HG03196 (cell line): ENCODE data around the gene PICK1.
"Not testable (repeated sequence)": the region's sequence is repeated elsewhere in the genome, so short reads cannot be mapped to it uniquely, and the experiment has no call there.

Source experiments
- ATAC-seq: cut with Tn5 transposase; IDR thresholded peaks from one replicate; pipeline ENCODE4 v1.9.1; 2021; ENCODE audit not compliant: unreplicated experiment

The PICK1 gene

DNA sequence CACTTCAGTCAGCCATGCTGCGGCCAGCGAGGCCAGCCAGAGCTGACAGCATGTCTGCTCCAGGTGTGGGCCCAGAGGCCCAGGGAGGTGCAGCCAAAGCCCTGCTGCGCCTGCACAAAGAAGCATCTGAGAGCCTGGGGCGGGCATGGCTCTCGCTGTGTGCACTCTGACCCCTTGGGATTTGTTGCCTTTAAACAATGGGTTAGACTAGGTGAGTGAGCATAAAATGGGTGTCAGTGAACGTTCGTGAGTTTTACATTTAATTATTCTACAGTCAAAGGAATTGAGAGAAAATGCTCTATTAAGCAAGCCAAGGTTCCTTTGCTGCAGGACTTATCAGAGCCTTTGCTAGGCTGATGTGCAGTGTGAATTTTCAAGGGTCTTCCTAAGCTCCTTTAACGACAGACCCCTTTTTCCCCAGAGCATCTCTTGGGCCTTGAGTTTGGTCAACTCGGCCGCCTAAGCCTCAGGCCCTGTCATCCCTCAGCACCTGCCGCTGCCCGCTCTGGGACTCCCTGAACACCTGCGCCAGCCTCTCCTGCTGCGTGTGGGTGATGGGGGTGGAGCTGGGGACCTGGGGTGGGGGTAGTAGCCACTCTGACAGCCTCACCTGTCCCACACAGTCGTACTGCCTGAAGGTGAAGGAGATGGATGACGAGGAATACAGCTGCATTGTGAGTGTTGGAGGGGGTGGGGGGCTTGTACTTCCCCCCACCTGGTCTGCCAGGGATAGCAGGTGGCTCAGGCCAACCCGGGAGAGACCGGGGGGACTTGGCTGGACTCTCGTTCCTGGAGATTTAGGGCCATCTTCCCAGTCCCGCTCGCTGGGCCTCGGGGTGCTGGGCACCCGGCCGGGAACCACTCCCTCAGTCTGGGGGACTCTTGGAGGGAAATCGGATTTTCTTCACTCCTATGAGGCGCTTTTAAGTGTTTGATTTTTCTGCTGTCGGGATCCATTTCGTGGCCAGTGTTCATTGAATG lies 16.2 kb downstream of the PICK1 start:
- no peak for ATAC-seq

DNA sequence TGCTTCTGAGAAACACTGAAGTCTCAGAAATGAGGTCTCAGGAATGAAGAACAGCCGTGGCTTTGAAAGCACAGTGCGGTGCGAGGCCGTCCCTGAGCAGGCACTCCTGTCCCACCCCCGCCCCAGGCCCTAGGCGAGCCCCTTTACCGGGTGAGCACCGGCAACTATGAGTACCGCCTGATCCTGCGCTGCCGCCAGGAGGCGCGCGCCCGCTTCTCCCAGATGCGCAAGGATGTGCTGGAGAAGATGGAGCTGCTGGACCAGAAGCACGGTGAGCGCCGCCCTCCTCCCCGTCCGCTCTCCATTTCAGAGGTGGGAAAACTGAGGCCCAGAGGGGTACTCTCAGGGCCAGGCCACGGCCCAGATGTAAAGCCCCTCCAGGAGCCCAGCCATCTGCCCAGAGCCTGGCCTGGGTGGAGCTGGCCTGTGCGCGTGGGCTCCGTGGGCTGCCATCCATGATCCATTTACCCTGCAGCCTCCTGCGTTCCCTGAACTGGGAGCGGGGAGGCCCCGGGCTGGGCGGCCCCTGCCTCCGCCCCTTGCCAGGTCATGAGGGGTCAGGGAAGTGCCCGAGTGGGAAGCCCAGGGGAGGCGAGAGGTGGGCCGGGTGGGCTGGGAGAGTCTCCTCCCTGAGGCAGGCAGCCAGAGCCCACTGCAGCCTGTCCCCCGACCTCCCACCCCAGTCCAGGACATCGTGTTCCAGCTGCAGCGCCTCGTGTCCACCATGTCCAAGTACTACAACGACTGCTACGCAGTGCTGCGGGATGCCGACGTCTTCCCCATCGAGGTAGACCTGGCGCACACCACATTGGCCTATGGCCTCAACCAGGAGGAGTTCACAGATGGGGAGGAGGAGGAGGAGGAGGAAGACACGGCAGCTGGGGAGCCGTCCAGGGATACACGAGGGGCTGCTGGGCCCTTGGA lies 17.2 kb downstream of the PICK1 start:
- ATAC-seq, result no peak

DNA sequence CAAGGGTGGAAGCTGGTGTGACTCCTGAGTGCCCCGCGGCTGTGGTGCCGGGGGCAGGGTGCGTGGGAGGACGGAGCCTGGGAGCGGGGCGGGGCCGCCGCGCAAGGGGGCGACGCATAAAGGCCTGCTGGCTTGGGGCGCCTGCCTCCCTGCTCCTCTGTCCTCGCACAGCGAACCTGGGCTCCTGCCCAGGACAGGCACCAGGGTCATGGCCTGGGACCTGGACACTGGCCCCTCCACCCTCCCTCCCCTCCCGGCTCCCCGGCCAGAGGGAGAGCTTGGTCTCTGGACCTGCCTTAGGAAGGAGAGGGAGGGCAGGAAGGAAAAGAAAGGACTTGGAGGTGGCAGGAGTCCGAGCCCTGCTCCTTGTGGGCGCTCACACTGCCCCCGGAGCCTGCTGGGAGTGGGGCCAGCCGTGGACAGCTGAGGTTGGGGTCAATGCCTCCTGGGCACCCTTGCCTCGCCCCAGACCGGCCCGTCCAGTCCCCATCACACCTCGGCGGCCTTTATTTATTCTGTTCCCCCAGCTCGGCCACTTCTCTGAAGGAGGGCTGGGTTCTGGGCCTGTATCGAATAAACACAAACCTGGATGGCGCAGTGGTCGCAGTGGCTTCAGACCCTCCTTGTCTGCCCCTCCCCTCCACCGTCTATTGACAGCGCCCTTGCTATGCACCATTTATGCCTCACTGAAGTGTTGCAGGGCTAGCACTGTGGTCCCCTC lies 18.1 kb downstream of the PICK1 start:
- ATAC-seq, result no peak

DNA sequence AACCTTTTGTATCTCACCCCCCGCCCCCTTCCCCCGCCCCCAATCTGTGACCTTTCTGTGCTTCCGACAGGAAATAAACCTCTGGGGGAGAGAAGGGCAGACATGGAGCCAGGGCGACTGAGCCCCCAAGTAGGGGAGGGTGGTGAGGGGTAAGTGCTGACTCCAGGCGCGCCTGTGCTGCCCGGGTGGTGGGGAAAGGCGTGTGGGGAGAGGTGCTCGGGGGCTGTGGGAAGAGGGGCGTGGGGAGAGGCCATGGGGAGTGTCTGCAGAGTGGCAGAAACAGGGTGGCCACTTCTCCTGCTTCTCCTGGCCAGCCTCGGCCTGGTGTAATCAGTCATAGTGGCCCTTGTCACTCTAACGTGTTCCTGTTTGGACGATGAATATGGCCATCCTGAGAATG lies 18.8 kb downstream of the PICK1 start:
- no peak for ATAC-seq

DNA sequence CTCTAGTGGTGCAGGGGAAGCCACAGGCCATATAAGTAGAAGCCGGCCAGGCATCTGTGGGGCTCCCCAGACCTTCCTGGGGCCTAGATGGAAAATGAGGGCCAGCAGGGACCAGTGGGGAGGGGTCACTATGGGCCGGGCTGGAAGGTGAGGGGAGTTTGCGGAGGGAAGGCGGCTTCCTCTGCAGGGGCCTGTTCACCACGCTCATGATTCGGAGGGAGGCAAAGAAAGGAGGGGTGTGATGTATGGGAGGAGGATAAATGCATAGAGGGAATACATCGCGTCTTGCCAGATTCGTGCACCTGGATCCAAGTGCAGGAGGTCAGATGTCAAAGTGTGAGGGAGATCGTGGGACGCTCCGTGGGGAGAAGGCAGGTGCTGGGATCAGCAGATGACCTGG lies 19.9 kb downstream of the PICK1 start:
- ATAC-seq, result no peak

DNA sequence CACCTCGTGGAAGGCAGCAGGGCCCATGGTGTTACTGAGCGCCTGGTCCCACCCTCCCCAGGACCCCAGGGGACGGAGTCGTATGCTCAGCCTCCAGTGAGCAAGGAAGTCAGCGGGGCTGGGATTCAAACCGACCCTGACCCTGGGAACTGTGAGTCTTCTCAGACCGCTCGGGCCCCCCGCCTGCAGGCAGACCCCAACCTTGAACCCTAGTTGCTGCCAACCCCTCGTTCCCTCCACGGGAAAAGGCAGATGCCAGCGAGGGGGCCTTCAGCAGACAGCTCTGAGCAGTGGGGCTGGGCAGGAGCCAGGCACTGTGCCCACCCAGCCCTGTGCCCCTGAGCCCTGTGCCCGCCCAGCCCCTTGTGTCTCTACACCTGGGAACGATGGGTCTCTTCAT lies 20.4 kb downstream of the PICK1 start:
- ATAC-seq, result no peak

DNA sequence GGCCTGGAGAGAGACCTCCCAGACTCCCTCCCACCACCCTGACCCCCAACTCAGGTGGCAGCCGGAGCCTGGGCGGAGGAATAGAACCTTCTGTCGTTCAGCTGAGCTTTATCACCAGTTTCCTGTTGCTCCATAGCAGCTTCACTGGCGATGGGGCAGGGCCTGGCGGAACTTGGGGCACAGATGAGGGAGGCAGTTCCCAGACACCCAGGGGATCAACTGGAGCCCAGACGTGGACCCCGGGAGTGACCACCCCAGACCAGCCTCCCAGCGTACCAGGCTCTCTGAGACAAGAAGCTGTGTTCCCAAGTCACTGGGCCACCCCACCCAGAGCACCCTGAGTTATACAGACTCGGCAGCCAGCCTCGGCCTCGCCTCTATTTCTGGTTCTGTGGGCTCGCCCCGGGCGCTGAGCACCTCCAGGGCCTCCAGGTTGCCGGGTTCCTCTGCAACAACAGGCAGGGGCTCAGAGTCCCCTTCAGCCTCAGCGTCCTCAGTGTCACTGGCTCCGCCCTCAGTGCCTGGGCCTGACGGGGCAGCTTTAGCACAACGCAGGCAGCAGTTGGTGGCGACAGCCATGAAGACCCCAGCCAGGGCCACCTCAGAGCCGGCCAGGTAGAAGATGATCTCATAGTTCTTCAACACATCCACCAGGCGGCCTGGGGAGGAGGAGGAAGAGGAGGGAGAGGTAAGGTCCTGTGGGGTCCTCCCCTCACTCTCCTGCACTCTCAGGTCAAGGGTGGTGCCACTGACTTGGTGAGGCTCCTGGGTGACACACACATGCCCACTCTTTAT lies 21.0 kb downstream of the PICK1 start:
- ATAC-seq, result no peak

DNA sequence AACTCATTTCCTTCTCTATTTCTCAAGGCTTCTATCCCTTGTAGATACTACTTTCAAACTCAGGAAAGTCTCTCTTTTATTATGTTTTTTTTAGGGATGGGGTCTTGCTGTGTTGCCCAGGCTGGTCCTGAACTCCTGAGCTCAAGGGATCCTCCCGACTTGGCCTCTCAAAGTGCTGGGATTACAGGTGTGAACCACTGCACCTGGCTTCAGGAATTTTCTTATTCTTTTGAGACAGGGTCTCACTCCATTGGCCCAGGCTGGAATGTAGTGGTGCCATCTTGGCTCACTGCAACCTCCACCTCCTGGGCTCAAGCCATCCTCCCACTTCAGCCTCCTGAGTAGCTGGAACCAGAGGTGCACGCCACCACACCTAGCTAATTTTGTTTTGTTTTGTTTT lies 22.0 kb downstream of the PICK1 start:
- not testable (repeated sequence) for ATAC-seq

DNA sequence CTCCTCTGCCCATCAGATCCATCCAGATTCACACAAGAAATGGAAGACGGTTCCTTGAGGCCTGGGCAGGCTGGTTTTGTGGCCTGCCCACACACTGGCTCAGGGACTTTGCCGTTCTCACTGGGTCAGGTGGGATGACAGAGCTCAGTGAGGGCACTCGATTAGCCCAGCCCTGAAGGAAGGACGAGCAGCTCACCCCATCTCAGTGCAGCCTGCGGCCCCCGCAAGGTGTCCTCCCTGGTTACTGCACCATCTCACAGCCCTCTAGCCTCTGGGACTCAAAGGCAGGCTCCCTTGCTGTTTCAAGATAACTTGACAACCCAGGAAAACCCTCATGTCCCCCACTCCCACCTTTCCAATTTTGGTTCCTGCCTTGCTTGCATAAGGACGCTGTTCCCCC lies 22.6 kb downstream of the PICK1 start:
- no peak for ATAC-seq

DNA sequence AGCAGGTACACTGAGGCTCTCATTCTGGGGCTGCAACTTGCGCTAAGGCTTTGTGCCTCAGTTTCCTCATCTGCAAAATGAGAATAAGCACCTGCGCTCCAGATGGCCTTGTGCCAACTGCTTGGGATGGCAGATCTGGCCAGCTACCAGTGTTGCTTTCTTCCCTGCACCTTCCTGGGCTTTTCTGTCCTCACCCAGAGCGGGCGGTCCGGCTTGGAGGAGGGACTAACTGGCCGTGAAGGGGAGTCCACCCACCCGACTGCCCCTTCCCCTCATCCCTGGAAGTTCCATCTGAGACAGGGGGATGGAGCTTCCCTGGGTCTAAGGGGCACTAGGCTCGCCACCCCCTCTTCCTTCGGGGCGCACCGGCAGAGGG lies 23.3 kb downstream of the PICK1 start:
- no peak for ATAC-seq

DNA sequence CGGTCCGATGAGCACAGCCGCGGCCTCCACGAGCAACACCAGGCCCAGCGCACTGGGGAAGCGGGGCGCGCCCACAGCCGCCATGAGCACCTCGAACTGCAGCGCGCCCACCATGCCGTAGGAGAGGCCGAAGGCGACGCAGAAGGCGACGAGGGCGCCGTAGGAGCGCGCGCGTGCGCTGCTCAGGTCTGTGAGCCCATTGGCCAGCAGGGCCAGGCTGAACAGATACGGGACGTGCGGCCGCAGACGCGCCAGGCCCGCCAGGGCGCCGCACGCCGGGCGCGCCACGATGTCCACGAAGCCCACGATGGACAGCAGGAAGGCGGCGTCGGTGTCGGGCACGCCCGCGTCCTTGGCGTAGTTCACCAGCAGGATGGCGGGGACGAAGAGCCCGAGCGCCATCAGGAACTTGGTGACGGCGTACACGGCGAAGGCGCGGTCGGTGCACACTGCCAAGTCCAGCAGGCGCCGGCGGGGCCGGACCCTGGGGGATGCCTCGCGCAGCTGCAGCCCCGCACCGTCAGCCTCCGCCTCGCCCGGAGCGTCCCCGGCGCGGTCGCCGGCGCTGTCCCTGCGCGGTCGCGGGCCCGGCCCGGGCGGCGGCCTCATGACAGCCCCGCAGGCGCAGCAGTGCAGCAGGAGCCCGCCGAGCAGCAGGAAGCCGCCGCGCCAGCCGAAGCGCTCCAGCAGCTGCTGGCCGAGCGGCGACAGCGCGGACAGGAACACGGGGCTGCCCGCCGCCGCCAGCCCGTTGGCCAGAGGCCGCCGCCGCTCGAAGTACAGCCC lies 23.8 kb downstream of the PICK1 start:
- no peak for ATAC-seq

DNA sequence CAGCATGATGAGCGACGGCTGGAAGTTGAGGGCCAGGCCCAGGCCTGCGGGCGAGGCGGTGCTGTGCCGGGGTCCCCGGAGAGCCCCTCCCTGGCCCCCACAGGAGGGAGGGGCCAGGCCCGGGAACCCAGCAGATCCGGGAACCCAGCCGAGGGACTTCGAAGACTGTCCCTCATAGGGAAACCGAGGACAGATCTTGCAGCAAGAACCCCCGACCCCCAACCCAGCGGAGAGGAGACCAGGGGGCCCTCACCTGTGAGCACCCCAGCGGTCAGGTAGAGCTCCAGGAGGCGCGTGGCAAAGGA lies 24.4 kb downstream of the PICK1 start:
- ATAC-seq, result no peak

DNA sequence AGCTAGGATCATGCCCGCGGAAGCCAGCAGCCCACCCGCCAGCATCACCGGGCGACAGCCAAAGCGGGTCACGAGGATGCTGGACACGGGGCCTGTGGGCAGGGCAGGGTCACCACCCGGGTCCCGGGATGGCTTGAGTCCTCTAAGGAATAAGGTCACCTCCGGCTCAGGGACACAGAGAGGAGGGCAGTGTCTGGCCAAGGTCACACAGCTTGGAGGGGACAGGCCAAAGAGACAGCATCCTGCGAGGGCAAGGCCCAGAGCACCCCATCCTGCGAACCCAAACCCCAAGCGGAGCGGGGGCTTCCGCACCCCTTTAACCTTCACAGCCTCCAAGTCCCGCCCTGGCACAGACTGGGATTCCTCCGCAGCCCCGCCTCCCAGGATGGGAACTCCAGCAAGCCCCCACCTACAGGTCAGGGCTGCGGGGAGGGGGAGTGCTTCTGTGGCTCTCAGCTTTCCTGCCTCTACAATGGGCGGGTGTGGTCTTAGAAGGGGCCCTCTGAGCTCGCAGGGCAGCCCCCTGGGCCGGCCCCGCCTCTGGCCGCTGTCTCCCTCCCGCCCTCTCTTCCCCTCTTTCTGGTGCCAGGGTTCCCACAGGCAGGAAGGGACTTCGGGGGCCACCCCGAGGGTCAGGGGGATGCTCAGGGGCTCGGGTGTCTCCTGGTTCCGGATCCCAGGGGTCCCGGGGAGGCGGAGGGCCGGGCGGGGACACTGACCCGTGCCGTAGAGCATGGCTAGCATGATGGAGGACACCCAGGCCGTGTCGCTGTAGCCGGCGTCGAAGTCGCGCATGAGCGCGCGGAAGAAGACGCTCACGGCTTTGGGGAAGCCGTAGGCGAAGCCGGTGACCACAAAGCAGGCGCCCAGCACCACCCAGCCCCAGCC lies 25.0 kb downstream of the PICK1 start:
- no peak for ATAC-seq

DNA sequence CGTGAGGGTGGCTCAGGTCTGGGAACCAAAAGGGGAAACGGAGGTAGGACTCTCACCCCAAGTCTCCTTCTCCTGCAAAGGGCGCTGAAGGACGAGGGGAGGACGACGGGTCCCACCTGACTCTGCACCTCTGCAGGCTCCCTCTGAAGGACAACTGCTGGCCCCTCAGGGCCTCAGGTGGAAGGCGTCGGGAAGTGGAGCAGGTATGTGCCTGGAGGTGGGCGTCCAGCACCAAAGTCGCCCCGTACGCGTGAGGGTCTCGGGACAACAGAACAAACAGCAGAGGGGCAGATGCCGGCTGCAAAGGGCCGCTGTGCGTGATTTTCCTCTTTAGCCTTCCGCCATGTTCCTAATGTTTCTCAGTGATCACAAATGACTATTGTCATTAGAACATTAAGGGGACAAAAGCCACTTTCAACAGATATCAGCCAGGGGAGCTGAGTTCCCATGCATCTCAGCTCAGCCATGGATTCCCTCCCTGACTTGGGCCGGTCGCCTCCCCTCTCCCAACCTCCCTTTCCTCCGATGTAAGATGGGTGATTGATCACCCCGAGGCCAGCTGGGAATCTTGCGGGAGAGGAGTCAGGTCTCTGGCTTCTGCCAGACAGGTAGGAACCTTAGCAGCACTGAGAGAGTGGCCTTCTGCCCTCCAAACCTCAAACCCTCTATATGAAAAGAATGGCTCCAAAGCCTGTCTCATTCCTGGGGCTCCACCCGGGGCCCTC lies 25.9 kb downstream of the PICK1 start:
- no peak for ATAC-seq

DNA sequence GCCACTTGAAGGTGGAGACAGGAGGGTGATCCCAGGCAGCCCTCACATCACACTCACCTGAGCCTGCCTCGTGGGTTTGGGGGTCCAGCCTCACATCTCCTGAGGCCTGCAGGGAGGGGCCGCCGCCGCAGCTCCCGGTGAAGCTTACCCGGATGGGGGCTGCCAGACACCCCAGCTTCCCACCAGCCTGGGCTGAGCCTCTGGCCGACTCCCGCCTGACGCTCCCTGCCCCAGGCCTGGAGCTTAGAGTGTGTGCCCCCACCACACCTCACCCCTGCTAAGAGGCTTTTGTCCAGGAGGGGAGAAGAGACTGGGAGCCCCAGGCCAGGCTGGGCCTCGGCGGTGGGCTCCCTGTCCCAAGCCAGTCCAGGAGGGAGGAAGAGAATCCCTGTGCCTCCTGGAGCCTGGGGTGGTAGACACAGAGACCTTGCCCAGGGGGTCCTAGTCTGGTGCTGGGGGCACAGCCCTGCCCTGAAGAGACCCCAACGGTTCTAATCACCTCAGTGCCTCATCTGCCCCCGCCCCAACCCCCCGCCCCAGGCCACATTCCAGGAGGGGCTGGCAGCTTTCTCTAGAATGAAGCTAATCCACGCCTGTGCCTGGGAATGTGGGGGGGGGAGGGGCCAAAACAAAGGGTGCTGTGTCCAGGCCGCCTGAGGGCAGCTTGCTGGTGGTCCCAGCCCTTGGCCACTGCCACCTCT lies 26.9 kb downstream of the PICK1 start, which contains the start of gene SLC16A8:
Gene SLC16A8, minus strand, starts transcription at position 254 of the 701 bp plus-strand sequence. CDS start 1,311 bp downstream, outside the sequence.
- ATAC-seq, result no peak

DNA sequence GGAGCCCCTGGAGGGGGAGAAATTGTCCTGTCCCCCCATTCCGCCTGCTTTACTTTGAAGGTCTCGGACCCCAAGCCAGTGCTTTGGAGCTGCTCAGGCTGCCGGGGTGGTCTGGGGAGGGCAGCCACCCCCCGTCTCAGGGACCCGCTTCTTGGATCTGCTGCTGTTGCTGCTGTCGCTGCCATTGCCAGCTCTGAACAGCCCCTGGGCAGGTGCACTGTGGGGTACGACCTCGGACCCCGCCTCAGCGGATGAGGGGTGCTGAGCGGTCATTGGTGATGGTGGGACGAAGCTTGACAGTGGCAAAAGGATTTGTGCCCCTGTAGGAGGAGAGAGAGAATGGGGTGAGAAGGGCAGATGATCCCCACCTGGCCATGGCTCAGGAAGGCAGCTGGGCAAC lies 27.9 kb downstream of the PICK1 start:
- no peak for ATAC-seq

DNA sequence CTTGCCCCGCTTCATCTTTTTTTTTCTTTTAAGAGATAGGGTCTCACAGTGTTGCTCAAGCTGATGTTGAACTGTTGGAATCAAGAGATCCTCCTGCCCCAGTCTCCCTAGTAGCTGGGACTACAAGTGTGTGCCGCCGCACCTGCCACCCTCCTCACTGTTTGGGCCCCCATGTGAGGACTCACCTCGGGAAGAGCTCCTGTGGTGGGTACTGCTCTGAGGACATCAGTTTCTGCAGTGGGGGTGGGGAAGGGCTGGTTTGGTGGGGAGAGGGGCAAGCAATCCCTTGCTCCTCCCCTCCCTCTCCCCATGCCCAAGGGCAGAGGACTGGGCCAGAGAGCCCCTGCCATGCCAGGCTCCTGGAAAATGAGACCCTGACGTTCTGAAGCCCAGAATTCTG lies 28.3 kb downstream of the PICK1 start:
- no peak for ATAC-seq
